Effector CD4-positive, alpha-beta T cell (primary cell): ENCODE data around the gene FGGY.
"Not testable (repeated sequence)": the region's sequence is repeated elsewhere in the genome, so short reads cannot be mapped to it uniquely, and the experiment has no call there.

Experiments
- DNase-seq: peaks from one replicate; pipeline ENCODE4 v3.0.0-alpha.2; 2020

Gene FGGY

DNA sequence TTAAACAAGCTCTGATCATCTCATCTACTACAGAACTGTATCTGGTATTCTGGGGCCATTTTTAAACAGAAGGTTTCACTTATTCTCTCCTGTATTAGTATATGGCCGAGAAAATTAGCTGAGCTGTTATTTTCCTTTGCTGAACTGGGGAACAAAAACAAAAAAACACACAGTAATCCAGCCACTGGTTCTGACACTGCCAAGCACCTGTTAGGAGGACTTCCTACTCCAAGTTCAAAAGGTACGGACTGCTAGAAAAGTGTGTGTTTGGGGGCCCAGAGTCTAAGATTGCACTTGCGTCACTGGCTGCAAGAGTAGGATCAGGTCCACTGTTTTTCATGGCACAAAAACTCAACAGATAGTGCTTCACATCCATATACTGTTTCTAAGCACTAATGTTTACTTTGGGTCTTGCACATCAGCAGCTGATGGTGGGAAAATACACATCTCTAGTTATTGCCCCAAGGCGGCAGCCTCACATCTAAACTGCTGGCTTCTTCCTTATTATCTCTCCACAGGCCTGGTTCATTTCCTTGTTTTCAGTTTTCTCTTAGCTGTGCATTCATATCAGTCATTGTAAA is 226.1 kb downstream of the FGGY start:
- DNase-seq: no peak

DNA sequence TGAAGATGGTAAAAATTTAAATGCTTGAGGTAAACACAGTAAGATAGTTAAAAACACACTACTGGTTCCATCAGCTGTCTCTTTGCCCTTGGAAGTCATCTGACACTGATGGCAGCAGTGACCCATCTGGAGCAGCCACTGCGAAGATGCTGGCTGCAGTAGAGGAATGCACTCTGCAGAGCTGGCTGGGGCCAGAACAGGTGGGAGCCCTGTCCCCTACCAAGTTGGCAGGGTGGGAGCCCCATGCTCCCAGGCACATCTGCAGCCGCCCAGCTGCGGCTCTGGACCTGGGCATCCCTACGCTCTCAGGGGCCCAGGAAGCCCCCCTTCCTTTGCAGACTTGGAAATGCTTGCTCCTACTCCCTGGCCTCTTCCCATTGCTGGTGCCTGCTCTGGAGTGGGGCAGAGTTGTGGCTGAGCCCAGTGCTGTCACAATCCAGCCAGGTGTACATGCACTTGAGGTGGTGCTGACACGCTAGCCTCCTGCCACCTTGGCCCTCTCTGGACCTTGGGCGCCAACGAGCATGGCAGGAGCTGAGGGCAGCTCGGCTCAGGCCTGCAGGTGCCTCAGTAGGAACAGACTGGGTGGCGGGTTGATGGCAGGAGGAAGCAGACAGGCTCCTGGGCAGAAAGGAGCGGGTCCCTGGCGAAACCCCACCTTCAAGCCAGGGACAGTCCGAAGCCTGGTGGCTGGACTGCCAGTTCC is 227.0 kb downstream of the FGGY start:
- no peak for DNase-seq

DNA sequence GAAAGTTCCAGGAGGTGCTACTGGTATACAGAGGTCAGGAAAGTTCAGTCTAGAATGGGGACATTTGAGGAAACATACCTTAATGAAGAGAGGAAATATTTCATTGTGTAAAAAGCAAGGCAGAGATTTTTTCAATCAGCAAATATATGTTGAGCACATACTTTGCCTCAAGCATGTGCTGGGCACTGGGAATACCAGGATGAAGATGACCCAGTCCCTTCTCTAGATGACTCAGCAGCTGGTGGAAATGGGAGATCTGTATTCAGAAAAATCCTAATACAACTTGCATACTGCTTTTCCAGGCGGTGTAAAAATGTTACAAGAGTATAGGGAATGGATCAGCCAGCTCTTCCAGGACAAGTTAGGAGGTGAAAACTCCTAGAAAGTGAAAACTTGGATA is 229.3 kb downstream of the FGGY start:
- DNase-seq: no peak

DNA sequence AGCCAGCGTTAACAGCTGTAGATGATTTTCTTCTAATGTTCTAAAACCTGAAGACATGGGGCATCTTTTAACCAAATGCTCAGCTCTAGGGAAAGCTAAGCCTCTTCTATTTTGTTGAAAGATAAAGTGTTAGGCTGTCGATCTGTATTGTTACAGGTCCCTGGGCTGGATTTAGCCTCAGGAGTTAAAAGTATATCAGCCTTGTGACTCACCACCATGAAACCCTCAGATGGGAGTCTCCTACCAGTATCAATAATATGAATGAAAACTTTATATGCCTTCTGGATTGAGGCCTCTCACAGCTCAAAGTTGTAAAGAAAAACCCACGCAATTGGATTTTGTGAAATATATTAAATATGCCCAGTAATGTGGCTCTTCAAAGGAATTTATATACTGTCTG is 231.6 kb downstream of the FGGY start:
- DNase-seq: no peak

DNA sequence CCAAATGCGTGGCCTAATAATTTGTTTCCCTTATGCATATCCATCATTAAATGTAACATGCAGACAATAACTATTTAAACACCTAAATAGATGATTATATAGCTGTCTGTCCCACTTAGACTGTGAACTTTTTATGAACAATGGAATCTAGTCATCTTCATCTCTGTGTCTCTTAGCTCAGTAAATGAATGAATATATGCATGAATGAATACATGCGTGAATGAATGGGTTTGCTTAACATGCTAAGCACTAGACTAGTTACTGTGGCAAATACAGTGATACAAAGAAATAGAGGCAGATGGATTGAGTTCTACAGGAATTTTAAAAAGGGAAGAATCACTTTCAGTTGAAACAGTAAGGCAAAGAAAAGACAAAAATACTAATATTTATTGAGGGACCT is 232.0 kb downstream of the FGGY start:
- no peak for DNase-seq

DNA sequence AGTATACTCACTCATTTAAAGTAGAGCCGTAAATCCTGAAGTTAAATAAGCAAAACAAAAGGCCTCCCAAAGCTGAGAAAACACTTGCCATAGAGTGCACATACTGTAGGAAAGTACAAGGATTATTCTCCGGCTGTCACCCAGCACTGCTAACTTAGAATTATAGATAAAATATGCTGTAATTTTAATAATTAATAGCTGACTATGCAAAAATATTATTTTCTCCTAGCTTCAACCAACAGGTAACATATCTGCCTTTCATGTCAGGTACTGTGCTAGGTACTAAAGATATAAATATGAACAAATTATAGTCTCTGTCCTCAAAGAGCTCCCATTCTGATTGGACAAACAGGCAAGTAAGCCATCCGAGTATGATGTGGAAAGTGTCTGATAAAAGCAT is 233.2 kb downstream of the FGGY start:
- DNase-seq: no peak

DNA sequence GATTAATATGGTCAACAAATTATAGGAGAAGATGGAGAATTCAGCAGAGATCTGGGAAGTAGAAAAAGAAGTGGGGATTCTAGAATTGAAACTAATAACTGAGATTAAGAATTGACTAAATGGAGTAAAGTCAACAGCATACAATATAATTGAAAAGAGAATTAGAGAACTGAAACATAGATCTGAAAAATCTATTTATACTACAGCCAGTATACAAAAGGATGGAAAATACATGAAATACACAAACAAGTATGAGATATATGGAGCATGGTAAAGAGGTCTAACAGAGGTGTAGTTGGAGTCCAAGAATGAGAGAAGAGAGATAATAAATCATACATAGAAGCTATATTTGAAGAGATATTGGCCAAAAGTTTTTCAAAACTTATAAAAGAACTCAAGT is 235.2 kb downstream of the FGGY start:
- no peak for DNase-seq

DNA sequence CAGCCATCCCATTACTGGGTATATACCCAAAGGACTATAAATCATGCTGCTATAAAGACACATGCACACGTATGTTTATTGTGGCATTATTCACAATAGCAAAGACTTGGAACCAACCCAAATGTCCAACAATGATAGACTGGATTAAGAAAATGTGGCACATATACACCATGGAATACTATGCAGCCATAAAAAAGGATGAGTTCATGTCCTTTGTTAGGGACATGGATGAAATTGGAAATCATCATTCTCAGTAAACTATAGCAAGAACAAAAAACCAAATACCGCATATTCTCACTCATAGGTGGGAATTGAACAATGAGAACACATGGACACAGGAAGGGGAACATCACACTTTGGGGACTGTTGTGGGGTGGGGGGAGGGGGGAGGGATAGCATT is 241.6 kb downstream of the FGGY start:
- DNase-seq: not testable (repeated sequence)

DNA sequence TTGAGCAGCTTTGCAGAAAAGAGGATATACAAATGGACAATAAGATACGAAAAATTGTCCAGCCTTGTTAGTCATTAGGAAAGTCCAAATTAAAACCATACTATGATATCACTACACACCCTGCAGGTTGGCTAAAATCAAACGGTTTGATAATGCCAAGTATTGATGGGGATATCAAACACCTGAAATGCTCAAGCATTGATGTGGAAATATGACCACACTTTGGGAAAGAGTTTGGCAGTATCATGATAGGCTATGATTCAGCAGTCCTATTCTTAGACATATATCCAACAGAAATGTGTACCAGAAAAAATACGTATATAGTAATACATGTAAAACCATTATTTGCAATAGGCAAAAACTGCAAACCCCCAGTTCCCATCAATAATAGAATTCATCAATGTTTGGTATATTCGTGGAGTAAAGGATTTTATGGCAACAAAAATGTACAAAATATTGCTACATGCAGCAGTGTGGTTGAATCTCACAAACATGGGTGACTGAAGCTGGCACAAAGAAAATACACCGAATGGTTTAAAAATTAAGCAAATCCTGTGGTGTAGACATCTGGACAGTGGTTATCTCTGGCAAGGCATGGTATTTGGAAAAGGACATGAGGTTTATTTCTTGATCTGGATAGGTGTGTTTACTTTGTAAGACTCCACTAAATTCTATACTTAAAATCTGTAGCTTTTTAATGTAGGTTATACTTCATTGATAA is 243.2 kb downstream of the FGGY start:
- no peak for DNase-seq

DNA sequence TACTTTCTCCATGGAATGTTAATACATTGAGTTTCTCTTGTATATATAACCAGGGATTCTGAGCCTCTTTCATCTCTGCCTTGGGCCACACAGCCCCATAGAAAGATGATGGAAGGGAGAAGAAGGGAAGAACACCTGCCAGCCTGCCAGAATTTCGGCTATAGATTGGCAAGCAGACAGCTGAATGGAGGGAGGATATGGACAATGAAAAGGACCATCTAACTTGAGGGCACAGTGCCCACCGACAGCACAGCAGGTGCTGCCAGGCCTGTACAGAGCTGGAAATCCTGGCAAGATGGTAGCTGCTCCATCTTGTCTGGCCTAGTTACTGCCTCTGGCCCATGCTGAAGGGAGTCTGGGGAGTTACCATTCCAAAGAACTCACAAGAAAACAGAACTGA is 244.3 kb downstream of the FGGY start:
- no peak for DNase-seq

DNA sequence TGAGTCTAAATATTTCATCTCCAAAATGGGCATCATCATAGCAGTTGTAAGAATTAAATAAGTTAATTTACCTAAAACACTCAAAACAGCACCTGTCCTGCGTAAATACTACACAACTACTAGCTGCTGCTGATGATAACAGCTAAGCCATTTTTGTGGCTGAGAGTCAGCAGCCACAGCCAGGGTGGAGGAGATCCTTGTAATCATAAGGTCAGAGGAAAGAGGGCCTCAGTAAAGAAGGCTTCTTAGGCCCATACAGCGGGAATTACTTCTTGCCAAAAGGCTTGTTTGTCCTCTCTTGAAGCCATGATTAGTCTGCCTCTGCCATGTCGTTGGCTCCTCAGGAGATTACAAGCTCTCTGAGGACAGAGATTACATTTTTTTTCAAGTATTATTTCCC is 245.0 kb downstream of the FGGY start:
- DNase-seq: no peak

DNA sequence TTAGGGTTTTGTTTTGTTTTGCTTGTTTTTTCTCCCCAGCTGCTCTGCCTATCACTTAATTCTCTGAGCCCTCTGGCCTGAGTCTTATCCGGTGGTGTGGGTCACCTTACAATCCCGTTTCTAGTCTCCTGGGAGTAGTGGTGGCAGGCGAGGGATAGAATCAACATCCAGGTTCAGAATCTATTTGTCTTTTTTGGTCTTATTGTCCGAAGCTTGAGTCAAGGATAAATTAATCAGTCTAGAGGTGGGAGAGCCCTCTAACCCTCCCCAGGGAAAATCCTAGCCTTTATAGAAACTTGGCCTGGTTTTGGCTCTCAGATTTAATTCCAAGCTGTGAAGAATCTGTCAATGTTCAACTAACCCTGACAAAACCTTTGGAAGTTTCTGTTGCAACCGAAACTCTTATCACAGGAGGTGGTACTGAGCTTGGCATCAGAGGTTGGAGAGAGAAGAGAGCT is 246.3 kb downstream of the FGGY start:
- no peak for DNase-seq

DNA sequence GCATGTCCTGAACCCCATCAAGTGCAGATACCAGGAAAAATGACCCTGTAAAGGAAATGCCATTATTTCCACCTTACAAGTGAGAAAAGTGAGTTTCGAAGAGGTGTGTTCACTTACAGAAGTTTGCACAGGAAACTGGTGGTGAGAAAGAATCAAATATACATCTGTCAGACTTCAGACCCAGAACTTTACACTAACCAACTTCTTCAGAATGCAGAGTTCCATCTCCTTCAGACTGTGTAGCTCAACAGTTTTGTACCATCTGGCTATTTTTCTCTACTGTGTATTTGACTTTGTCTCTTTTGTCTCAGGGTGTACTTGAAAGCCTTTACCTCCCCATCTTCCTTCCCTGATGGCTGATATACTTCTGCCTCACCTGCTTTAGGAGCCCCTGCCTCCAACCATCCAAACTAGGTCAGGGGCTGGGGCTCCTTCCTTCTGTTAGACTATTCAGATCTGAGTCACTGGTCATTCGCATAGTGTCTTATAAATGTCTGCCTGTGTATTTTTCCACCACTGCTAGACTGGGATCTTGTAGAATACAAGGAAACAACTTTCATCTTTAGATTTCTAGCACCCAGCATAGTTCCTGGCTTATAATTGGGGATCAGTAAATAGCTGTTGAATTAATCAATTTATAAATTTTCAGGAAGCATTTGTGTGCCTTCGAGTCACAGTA is 247.9 kb downstream of the FGGY start:
- DNase-seq: no peak

DNA sequence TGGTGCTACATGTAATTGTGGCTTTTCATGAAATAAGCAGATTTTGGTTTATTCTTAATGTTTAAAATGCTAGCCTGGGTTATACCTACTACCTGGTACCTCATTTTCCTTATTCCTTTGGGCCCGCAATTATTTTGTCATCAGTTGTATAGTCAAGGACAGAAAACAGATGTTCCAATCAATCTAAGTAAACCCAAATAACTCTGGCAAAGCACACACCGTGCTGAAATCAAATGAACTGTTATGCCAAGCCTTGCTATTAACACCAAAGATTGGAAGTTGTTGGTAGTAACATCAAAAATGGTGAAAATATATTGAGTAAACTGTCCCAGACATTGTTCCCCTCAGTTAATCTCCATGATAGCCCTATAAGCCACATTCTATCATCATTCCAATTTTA is 248.9 kb downstream of the FGGY start:
- DNase-seq: no peak

DNA sequence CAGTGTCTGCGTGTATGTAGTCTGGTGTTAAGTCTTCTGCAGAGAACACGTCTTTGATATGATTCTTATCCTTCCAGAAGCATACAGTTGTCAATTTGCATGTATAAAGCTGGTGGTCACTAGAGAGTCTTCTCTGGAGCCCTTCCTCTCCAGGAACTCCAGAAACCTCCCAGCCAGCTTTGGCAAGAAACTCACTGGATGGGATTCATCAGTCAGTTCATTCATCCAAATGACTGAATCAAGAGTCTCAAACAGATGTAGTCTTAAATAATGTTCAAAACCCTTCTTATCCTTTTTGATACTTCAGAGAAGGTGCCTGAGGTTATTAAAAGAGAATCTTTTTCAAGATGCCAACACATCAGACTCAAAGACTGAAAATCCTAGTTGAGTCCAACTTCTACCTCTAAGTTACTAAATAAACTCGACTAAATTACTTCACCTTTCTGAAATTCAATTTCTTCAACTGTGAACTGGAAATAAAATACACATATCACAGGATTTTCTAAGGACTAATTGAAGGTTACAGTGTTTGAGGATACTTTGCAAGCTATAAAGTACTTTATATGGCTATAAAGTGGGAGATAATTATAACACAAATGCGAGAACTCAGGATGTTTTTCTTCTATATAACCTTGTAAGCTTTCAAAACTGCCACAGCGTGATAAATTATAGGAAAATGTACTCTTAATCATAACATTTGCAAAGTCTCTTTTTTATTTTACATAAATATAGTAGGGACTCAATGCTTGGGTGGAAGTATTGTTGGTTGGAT is 252.4 kb downstream of the FGGY start:
- DNase-seq: no peak

DNA sequence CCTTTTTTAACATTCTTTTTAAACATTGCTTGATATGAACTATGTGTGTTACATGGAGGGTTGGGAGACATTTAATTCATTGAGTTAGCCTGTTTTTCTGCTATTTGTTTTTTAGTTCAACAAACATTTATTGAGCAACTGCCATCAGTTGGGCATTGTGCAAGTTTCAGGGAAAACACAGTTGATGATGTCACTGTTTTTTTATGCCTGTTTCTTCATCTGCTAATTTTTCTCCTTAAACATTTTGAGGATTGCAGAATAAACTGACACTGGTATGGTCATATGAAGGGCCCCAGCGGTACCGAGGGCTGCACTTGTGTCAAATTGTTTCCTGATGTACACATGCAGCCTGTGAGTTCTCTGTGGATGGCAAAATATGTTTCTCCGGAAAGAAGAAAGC is 253.0 kb downstream of the FGGY start:
- DNase-seq: no peak

DNA sequence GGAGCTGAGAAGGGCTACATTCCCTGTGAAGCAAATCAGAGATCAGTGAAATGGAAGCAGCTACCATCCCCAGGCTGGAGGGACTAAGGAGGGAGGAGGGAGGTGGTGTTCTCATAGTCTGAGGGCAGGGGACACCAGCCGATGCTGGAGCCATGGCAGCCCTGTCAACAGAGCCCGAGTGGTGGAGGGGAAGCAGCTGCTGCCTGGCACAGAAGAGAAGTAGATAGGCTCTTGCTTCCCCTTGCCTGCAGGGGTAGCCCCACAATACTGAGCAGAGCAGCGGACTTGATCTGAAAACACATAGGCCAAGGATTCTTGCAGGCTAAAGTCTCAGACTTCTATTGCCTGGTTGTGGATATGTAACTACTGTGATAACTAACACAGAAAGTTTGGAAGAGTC is 255.1 kb downstream of the FGGY start:
- DNase-seq: no peak

DNA sequence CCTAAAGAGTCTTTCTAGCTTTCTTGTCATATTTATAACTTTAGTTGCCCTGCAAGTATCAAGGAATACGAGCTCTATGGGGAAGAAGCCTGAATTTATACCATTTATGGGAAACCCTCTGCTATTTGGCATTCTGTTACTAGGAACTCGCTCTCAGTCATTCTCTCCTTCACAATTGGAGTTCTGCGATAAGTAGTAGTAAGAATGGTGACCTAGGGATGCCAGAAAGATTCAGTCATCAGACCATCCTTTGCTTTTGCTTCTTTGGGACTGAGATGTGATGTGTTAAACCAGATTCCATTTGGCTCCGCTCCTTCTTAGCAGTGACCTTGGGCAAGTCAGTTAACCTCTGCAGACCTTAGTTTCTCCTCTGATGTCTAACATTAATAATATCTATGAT is 256.5 kb downstream of the FGGY start:
- DNase-seq: no peak

DNA sequence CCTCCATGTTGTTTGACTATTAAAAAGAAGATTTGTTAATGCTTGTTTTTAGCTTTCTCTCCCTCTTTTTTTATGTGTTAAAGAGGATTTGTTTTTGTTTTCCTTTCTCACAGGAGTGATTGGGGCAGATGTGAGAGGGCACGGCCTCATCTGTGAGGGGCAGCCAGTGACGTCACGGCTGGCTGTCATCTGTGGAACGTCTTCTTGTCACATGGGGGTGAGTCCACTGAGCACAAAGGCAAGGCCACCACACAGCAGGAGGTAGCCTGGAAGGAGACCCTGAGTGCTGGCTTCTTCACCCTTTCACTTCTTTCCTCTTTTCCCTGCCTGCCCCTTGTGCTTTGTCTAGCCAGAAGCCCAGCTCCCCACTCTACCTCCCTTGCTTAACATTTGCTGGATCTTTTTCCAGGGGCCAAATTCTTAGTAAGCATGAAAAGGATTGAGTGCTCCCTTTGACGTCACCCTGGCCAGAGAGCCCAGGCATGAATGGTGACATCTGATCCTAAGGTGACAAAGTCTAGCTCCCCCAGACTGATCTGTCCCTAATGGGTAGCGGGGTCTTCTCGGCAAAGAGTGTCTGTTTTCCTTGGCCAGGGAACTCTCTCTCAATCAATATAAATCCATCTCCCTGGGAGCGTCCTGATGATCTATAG is 257.2 kb downstream of the FGGY start:
- no peak for DNase-seq

DNA sequence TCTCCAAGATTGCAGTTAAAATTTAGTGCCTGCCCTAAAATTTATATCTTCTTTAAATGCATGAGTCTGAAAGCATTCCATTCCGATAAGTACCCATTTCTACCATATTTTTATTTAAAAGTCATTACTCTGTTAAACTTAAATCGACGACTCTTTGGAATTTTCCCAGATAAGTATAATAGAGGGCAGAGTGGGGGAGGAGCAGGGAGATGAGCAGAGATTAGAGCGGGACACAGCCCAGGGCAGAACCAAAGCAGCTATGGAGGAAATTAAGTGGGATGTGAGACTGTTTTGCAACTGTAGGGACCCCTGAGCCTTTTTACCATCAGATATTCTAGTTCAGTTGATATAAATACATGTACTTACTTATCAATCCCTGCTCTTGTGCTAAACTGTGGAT is 257.9 kb downstream of the FGGY start:
- DNase-seq: no peak

DNA sequence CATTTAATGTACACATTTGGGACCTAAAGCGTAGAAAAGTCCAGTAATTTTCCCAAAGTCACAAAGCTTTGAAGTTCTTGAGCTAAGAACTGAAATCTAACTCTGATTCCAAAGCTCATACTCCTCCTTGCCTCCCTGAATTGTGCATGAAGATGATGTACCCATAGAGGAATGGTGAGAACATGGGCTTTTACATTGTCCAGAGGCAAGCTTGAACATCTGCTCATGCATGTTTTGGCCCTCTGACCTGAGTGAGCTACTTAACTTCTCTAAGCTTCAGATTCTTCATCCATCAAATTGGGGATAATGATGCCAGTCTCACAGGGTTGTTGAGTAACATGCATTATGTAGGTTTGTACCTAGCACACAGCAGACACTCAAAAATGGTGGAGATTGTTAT is 259.5 kb downstream of the FGGY start:
- no peak for DNase-seq

DNA sequence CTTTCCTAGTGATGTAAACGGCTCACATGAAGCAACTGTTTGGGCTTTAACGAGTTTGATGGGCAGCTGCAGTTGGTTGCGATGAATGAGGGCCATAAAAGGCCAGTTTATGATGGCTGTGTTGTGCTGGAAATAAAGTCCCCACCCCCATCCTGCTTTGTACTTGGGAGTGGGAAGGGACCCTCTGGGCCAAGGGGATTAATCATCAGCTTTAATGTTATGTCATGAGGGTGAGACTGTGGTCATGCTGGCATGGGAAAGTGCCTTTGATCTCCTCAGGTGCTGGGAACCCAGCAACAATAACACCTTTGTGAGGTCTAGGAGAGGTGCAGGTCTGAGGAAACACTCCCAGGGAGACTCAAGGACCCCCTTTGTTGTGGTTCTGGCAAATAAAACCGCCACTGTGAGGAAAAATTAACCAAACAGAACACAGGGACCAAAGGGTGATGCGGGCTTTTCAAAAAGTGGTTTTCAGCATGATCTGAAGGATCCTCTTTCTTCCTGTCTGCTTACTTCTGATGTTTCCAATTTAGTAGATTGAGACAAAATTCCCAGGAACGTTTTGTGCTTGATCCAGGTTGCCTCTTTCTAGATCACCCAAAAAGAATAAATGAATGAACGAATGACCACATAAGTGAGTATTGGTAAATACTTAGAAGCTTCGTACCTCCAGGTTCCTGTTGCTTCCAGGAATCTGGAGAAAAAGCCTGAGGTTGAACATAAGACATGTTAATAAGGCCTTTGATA is 260.1 kb downstream of the FGGY start:
- no peak for DNase-seq
